AG04450 (cell line): Measurements from ENCODE around the gene HIVEP3. TPM values are rescaled to one million over a fixed set of nuclear protein-coding genes. Genes with fewer than 3 reads are reported as not detected.

Experiments used
- CTCF ChIA-PET: fragments of 300-600, 350-600 bp; formaldehyde crosslinking; extraction: SDS; loops from one replicate; lab custom pipeline; 2022; ENCODE audit warnings: antibody characterized with exemption, inconsistent platforms; lab: Charles Lee
- POLR2A ChIA-PET: fragments of 350-600 bp; formaldehyde crosslinking; extraction: SDS; loops from one replicate; lab custom pipeline; 2021; ENCODE audit warnings: antibody characterized with exemption, inconsistent platforms; lab: Yijun Ruan, JAX
- DNase-seq: peaks from one replicate; pipeline ENCODE4 v3.0.0-alpha.2; 2011; ENCODE audit warnings: low read depth, low spot score
- H3K27ac ChIP-seq: one replicate; pipeline ENCODE4 v1.5.1; 2012; ENCODE audit warnings: low read depth, low read length, control low read depth
- H3K27me3 ChIP-seq: one replicate; pipeline ENCODE4 v1.6.0; 2012; ENCODE audit warnings: low read length; ENCODE audit not compliant: control insufficient read depth, insufficient read depth
- H3K4me3 ChIP-seq: 2 replicates; pipeline ENCODE4 v1.5.1; 2011; ENCODE audit warnings: mild to moderate bottlenecking, low read depth, low read length, control low read depth
- H3K9me3 ChIP-seq: 2 replicates; pipeline ENCODE4 v1.5.1; 2012; ENCODE audit warnings: low read length; ENCODE audit not compliant: control insufficient read depth, insufficient read depth
- CTCF ChIP-seq: IDR thresholded peaks from 2 replicates; pipeline ENCODE4 v1.5.1; 2011; ENCODE audit warnings: low read depth, low read length, control low read depth, inconsistent platforms
- polyA plus RNA-seq: library from polyadenylated mRNA; depleted of rRNA; stranded (reverse); fragments of >200 nt; gene quantifications from 2 replicates; pipeline ENCODE4 v1.2.3, GENCODE V29; 2011

Gene HIVEP3
- polyA plus RNA-seq, 1 experiment, result 4.8 TPM

GRCh38 chr1:41870076-41870562, 48.6 kb downstream of the HIVEP3 start:
- TF ChIP-seq CTCF, result no peak
- DNase-seq, result no peak
- POLR2A ChIA-PET, result no interaction called here
- CTCF ChIA-PET, result no interaction called here
- Histone ChIP-seq H3K4me3 (no peak overlapping the region), H3K9me3 (no peaks in the 10 kb centered on the region), H3K27me3 (no peaks in the 10 kb centered on the region), H3K27ac (no peak overlapping the region)

GRCh38 chr1:41868241-41868998, 50.3 kb downstream of the HIVEP3 start:
- DNase-seq, result no peak
- POLR2A ChIA-PET, result no interaction called here
- no peaks in the 10 kb centered on the region for H3K27me3 ChIP-seq
- no peak overlapping the region for H3K27ac ChIP-seq
- CTCF ChIA-PET, result no interaction called here
- H3K4me3 ChIP-seq, result no peak overlapping the region
- H3K9me3 ChIP-seq, result no peaks in the 10 kb centered on the region
- TF ChIP-seq CTCF, result no peak

- Histone ChIP-seq H3K4me3 (no peak overlapping the region), H3K27me3 (no peaks in the 10 kb centered on the region), H3K27ac (no peak overlapping the region), H3K9me3 (no peaks in the 10 kb centered on the region)
- POLR2A ChIA-PET, result no interaction called here
- CTCF ChIA-PET, result interaction anchor here (0.7 kb wide), 1 partner anchor 307 kb away, joined by 3 read pairs; no protein-coding TSS in a partner anchor
- DNase-seq, result no peak
- TF ChIP-seq CTCF, result no peak
Measured at GRCh38 chr1:41866285-41866684, 52.4 kb downstream of the HIVEP3 start.

- Histone ChIP-seq H3K27me3 (no peaks in the 10 kb centered on the region), H3K4me3 (no peak overlapping the region), H3K9me3 (no peaks in the 10 kb centered on the region), H3K27ac (no peak overlapping the region)
- CTCF ChIA-PET, result no interaction called here
- DNase-seq, result no peak
- POLR2A ChIA-PET, result no interaction called here
- TF ChIP-seq CTCF, result no peak
Measured at GRCh38 chr1:41864471-41865040, 54.2 kb downstream of the HIVEP3 start.

GRCh38 chr1:41863718-41864117, 55.0 kb downstream of the HIVEP3 start:
- Histone ChIP-seq H3K27ac (no peak overlapping the region), H3K27me3 (no peaks in the 10 kb centered on the region), H3K9me3 (no peaks in the 10 kb centered on the region), H3K4me3 (no peak overlapping the region)
- no peak for DNase-seq
- ChIA-PET POLR2A (no interaction called here), CTCF (no interaction called here)
- no peak for TF ChIP-seq CTCF
